Amniotic stem cell (primary cell): Measurements from ENCODE around the gene GPR37.

Source experiments
- DNase-seq: peaks from one replicate; lab custom pipeline; 2025; lab: John Stamatoyannopoulos, UW

The GPR37 gene

GRCh38 chr7:124779620-124780019, 14.0 kb upstream of the GPR37 start:
- no peak for DNase-seq

- DNase-seq = no peak
Measured at GRCh38 chr7:124779194-124779593, 13.6 kb upstream of the GPR37 start.

- DNase-seq = no peak
Measured at GRCh38 chr7:124777268-124777667, 11.7 kb upstream of the GPR37 start.

GRCh38 chr7:124776153-124776552, 10.6 kb upstream of the GPR37 start:
- DNase-seq = no peak

GRCh38 chr7:124775422-124775821, 9.8 kb upstream of the GPR37 start:
- no peak for DNase-seq

- no peak for DNase-seq
Measured at GRCh38 chr7:124773938-124774337, 8.3 kb upstream of the GPR37 start.

- no peak for DNase-seq
Measured at GRCh38 chr7:124773339-124773738, 7.7 kb upstream of the GPR37 start.

- DNase-seq = no peak
Measured at GRCh38 chr7:124769136-124769535, 3.5 kb upstream of the GPR37 start.

GRCh38 chr7:124768525-124768924, 2.9 kb upstream of the GPR37 start:
- DNase-seq = no peak

GRCh38 chr7:124764847-124765400, 668 bp downstream of the GPR37 start:
- DNase-seq = no peak

- no peak for DNase-seq
Measured at GRCh38 chr7:124764051-124764846, 1.3 kb downstream of the GPR37 start.

- DNase-seq = no peak
Measured at GRCh38 chr7:124762611-124763143, 2.9 kb downstream of the GPR37 start.

- no peak for DNase-seq
Measured at GRCh38 chr7:124761164-124761715, 4.4 kb downstream of the GPR37 start.

GRCh38 chr7:124758327-124758726, 7.3 kb downstream of the GPR37 start:
- no peak for DNase-seq

GRCh38 chr7:124754576-124755268, 10.9 kb downstream of the GPR37 start:
- no peak for DNase-seq

GRCh38 chr7:124752310-124752709, 13.3 kb downstream of the GPR37 start:
- DNase-seq = no peak

- no peak for DNase-seq
Measured at GRCh38 chr7:124751027-124751426, 14.6 kb downstream of the GPR37 start.

GRCh38 chr7:124747072-124747471, 18.5 kb downstream of the GPR37 start:
- DNase-seq = no peak

GRCh38 chr7:124738639-124739038, 27.0 kb downstream of the GPR37 start:
- no peak for DNase-seq

GRCh38 chr7:124737760-124738300, 27.8 kb downstream of the GPR37 start:
- no peak for DNase-seq

- DNase-seq = no peak
Measured at GRCh38 chr7:124728610-124729009, 37.0 kb downstream of the GPR37 start.

GRCh38 chr7:124724507-124725192, 40.9 kb downstream of the GPR37 start:
- DNase-seq = no peak
